A172 (cell line): ENCODE measurements around the gene CTBP2. TPM values are rescaled to one million over a fixed set of nuclear protein-coding genes. Genes with fewer than 3 reads are reported as not detected.
"Not testable (repeated sequence)": the region's sequence is repeated elsewhere in the genome, so short reads cannot be mapped to it uniquely, and the experiment has no call there.

Source experiments
- DNase-seq: peaks from one replicate; pipeline ENCODE4 v3.0.0-alpha.2; 2015; ENCODE audit warnings: low spot score
- total RNA-seq: library from RNA; depleted of rRNA; stranded (reverse); fragments of >200 nt; shearing (Covaris generic); gene quantifications from 2 replicates; pipeline ENCODE4 v1.2.3, GENCODE V29; 2014

The CTBP2 gene
- total RNA-seq, 1 experiment from 2014 or later = 35.5 TPM

- no peak for DNase-seq
Observed at GRCh38 chr10:125186431-125187170, 26.2 kb upstream of the CTBP2 start.

DNA sequence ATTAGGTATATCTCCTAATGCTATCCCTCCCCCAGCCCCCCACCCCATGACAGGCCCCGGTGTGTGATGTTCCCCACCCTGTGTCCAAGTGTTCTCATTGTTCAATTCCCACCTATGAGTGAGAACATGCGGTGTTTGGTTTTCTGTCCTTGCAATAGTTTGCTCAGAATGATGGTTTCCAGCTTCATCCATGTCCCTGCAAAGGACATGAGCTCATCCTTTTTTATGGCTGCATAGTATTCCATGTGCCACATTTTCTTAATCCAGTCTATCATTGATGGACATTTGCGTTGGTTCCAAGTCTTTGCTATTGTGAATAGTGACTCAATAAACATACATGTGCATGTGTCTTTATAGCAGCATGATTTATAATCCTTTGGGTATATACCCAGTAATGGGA, 18.7 kb upstream of the CTBP2 start:
- DNase-seq = not testable (repeated sequence)

GRCh38 chr10:125177641-125178640, 17.6 kb upstream of the CTBP2 start:
- no peak for DNase-seq

DNA sequence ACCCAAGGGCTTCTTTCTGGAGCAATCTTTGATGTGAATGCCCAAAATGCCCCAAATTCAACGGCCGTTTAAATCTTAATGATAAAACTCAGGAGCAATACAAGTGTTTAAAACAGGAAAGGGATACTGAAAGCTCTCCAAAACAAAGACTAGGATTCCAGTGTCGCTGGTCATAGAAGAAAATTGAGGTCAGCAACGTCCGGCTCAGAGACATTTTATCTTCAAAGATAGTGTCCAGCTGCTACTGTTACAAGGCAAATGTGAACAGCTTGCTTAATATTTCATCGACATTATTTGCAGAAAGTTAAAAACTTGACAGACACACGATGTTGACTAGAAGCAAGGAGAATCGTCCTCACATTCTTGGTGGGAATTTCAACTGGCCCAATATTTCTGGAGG, 15.4 kb upstream of the CTBP2 start:
- no peak for DNase-seq

DNA sequence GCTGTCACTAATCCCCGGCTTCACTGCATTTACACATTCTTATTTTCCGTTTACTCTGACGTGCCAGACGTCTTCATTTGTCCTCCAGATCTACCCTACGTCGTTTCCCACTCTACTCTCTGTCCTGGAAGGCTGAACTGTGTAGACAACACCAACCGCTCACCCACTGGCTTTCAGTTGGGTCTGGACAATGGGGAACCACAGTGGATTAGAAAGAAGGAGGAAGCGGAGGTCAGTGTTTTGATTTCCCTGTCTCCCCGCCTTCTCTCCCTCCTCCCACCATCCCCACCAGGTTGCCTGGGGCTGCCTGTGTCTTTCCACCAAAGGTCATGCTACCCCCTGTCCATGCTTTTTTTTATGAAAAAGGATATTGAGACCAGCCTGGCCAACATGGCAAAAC, 14.0 kb upstream of the CTBP2 start:
- DNase-seq = no peak

DNA sequence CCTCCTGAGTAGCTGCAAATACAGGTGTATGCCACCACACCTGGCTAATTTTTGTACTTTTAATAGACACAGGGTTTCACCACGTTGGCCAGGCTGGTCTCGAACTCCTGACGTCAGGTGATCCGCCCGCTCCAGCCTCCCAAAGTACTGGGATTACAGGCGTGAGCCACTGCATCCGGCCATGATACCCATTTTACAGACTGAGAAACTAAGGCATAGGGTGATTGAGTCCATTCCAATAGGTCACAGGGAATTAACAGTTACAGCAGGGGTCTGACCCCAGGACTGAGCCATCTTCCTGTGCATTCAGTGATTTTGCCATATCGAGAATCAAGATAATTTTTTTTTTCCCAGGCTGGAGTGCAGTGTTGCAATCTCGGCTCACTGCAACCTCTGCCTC, 12.3 kb upstream of the CTBP2 start:
- DNase-seq = no peak

- no peak for DNase-seq
Observed at GRCh38 chr10:125171402-125172306, 11.3 kb upstream of the CTBP2 start.

DNA sequence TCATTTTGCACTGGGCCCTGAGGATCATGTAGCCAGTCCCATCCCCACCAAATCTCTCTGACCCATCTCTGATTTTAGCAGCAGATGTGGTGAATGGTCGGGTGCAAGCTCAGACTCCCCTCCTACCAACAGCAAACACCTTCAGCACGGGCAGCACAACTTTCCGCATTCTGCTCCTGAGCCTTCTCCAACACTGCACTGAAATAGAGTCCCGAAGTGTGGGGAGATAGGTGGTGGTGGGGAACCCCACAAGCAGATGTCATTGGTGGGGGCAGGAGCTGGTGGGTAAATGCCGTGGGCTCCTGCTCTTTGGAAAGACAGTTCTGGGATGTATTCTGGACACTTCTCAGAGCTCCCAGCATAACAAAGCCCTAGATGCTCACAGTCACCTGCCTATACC, 9.6 kb upstream of the CTBP2 start:
- DNase-seq = no peak

DNA sequence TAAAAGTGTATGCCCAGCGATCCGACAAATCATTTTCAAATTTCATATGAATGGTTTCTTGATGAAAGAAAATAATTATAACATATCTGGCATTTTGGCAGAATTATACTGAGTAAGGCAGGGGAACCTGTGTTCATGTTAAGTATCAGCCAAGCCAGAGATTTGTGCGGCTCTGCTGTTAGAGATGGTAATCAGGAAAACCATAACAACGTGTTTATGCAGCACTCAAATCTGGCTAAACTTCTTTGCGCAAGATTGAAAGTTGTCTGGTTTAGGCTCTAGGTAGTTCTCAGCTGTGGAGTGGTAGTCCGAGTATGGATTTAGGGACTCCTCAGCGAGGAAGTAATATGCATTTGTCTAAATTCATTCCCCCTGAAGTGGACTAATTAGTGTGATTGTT, 8.9 kb upstream of the CTBP2 start:
- DNase-seq = no peak

GRCh38 chr10:125166658-125167057, 6.3 kb upstream of the CTBP2 start:
- no peak for DNase-seq

DNA sequence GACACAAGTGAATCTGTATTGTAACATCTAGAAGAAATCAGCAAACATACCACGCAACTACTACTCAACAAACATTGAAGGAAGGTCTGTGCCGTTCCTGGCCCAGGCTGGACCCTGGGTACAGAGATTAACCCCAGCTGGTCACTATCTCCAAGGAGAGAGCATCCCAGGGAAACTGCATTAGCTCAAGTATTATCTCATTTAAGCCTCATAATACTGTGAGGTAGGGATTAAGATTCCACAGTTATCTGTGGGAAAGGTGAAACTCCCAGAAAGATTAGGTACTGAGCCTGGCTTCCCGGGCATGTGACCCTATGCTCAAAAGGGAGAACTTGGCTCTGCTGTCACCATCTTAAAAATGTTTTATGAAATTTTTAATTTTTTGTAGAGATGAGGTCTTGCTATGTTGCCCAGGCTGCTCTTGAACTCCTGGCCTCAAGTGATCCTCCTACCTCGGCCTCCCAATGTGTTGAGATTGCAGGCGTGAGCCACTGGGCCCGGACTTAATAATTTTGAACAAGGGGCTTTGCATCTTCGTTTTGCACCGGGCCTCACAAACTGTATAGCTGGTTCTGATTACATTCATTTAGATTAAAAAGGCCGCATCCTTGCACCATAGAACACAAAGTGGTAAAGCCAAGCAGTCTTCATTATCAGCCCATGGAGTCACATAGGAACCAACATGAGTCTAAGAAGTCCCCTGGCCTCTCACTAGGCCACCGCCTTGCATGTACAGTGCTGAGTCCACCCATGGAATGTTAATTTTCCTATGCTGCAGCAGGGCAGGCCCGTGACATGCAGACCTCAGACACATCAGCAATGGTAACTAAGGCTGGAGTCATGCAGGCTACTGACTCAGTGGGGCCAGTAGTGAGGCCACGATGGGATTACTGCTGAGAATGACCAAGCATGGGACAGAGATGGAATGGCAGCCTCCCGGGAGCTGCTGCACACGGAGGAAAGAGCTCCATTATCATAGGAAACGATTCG, 5.5 kb upstream of the CTBP2 start:
- DNase-seq = no peak

- DNase-seq = no peak
Observed at GRCh38 chr10:125164421-125164820, 4.1 kb upstream of the CTBP2 start.

DNA sequence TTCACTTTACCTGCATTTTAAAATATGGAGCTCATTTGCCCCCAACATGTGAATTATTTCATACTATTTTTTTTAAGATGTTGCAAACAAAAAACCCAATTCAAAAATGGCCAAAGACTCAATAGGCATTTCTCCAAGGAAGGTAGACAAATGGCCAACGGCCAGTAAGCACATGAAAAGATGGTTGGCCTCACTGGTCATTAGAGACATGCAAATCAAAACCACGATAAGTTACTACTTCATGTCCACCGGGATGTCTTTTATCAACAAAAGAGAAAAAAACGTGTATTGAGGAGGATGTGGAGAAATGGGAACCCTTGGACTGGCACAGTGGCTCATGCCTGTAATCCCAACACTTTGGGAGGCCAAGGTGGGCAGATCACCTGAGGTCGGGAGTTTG, 3.4 kb upstream of the CTBP2 start:
- no peak for DNase-seq

GRCh38 chr10:125163312-125163711, 2.9 kb upstream of the CTBP2 start:
- not testable (repeated sequence) for DNase-seq

GRCh38 chr10:125162120-125162931, 2.0 kb upstream of the CTBP2 start:
- DNase-seq = no peak

- DNase-seq = no peak
Observed at GRCh38 chr10:125161707-125162119, 1.4 kb upstream of the CTBP2 start.

DNA sequence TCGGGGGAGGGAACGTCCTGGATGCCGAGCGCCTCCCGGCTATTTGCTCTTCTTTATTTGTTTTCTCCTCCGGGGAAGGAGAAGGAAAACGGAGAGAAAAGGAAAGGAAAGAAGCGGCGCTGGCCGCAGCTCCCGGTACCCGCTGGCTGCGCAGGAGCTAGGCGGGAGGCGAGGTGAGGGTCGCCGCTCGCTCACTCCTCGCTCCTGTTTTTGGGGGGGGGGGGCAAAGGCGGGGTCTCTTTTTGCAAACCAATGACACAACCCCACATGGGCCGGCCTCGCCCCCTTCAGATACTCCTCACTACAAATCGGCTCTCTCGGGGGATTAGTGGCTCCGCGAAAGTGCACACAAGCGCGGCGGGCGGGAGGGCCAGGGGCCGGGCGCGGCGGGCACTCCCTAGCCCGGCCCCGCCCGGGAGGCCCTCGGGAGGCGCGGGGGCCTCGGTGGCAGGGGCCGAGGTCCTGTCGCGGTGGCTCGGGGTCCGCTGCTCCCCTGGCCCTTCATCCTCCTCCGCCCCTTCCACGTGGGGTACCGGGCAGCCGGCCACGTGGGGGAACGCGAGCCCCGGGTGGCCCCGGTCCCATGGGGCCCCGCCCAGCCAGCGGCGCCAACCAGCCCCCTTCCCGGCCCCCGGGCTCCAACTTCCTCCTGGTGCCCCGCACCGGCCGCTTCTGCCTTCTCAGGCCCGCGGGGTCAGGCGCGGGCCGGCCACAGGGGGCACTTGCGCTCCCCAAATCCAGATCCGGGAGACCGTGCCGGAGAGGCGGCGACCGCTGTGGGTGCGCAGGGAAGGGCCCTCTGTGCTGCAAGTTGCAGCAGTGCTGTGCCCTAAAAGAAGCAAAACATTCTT, 718 bp upstream of the CTBP2 start:
- peak; percentile 52 for DNase-seq

- DNase-seq = no peak
Observed at GRCh38 chr10:125159486-125159931, 854 bp downstream of the CTBP2 start.
